ENCODE results near the gene UNC93A.

The UNC93A gene

GRCh38 chr6:167324111-167324510 lies 33.0 kb downstream of the UNC93A start:
- DNase-seq (ENCODE audit: low read depth, low spot score) = no peak
- TF ChIP-seq, protein P1, sequence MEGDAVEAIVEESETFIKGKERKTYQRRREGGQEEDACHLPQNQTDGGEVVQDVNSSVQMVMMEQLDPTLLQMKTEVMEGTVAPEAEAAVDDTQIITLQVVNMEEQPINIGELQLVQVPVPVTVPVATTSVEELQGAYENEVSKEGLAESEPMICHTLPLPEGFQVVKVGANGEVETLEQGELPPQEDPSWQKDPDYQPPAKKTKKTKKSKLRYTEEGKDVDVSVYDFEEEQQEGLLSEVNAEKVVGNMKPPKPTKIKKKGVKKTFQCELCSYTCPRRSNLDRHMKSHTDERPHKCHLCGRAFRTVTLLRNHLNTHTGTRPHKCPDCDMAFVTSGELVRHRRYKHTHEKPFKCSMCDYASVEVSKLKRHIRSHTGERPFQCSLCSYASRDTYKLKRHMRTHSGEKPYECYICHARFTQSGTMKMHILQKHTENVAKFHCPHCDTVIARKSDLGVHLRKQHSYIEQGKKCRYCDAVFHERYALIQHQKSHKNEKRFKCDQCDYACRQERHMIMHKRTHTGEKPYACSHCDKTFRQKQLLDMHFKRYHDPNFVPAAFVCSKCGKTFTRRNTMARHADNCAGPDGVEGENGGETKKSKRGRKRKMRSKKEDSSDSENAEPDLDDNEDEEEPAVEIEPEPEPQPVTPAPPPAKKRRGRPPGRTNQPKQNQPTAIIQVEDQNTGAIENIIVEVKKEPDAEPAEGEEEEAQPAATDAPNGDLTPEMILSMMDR (IDR thresholded peaks at IDR 0.05; ENCODE audit: low read depth, low read length) = no peak
- no peak overlapping the region for H3K4me3 ChIP-seq (ENCODE audit: low read depth, low read length)
- in situ Hi-C loops (cut with HindIII; ENCODE audit: low sequenced_read_pairs) = no loop called here

DNA sequence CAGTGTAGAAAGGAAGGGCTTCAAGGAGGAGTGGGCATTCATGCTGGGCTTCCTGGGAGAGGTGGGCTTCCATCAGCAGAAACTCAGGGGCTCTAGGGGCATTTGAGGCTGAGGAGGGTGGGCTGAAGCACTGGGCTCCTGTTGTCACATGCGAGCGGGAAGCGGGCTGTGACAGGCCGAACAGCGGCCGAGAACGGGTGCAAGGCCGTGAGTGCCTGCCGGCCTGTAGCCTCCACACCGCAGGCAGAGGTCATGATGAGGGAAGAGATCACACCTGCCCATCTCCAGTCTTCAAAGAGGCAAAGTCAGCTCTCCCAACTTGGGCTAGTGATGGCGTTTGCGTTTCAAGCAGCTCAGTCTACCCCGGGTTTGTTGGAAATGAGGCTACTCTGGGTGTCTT lies 34.7 kb downstream of the UNC93A start:
- DNase-seq (ENCODE audit: low read depth, low spot score) = no peak
- H3K4me3 ChIP-seq (ENCODE audit: low read depth, low read length) = no peak overlapping the region
- in situ Hi-C loops (cut with HindIII; ENCODE audit: low sequenced_read_pairs) = no loop called here
- TF ChIP-seq, protein P1 (IDR thresholded peaks at IDR 0.05; ENCODE audit: low read depth, low read length) = no peak

DNA sequence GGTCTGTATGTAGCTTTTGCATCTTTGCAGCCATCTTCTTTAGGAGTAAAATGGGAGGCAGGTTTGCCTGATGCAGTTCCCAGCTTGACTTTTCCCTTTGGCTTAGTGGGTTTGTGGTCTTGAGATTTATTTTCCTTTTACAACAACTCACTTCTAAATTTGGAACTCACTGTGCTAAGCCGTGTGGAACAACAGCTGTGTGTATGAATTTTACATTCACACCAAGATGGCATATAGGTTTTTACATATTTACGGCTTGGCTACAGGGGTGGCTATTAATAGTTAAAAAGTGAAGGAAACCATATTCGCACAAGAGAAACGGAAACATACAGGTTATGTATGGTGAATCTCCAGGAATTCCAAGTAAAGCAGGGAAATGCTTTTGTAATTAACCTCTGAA lies 36.3 kb downstream of the UNC93A start:
- TF ChIP-seq, protein P1 (IDR thresholded peaks at IDR 0.05; ENCODE audit: low read depth, low read length) = no peak
- in situ Hi-C loops (cut with HindIII; ENCODE audit: low sequenced_read_pairs) = no loop called here
- DNase-seq (ENCODE audit: low read depth, low spot score) = no peak
- H3K4me3 ChIP-seq (ENCODE audit: low read depth, low read length) = no peak overlapping the region

- in situ Hi-C loops (cut with HindIII; ENCODE audit: low sequenced_read_pairs) = no loop called here
- no peak for DNase-seq (ENCODE audit: low read depth, low spot score)
- TF ChIP-seq, protein P1 (IDR thresholded peaks at IDR 0.05; ENCODE audit: low read depth, low read length) = no peak
Measured at GRCh38 chr6:167328086-167328485, 37.0 kb downstream of the UNC93A start.

DNA sequence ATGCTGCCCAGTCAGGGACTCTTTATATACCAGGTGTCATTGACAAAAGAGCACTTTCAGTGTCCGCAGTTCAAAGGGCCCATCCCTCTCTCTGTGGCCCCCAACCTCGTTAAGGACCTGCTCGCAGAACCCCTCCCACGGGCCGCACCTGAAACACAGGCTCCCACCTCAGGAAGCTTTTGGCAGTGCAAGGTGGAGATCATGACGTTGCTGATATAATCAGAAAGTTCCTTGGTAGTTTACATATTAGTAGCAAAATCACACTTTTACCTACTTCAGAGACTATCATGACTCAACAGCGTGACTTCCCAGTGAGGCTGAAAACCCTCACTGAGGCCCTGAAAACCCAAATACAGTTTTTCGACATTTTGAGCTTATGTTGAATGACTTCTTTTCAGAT lies 37.9 kb downstream of the UNC93A start:
- no peak for DNase-seq (ENCODE audit: low read depth, low spot score)
- TF ChIP-seq, protein P1 (IDR thresholded peaks at IDR 0.05; ENCODE audit: low read depth, low read length) = no peak
- in situ Hi-C loops (cut with HindIII; ENCODE audit: low sequenced_read_pairs) = no loop called here
- no peak overlapping the region for H3K4me3 ChIP-seq (ENCODE audit: low read depth, low read length)

More at GRCh38 chr6:167328086-167328485, 37.0 kb downstream of the UNC93A start:
- H3K4me3 ChIP-seq (ENCODE audit: low read depth, low read length) = no peak overlapping the region

- TF ChIP-seq, protein P1 (IDR thresholded peaks at IDR 0.05; ENCODE audit: low read depth, low read length) = no peak
Measured at GRCh38 chr6:167330750-167331149, 39.6 kb downstream of the UNC93A start.

GRCh38 chr6:167331565-167331964 lies 40.5 kb downstream of the UNC93A start:
- DNase-seq (ENCODE audit: low read depth, low spot score) = no peak
- in situ Hi-C loops (cut with HindIII; ENCODE audit: low sequenced_read_pairs) = no loop called here
- TF ChIP-seq, protein P1 (IDR thresholded peaks at IDR 0.05; ENCODE audit: low read depth, low read length) = no peak
- no peak overlapping the region for H3K4me3 ChIP-seq (ENCODE audit: low read depth, low read length)

More at GRCh38 chr6:167330750-167331149, 39.6 kb downstream of the UNC93A start:
- H3K4me3 ChIP-seq (ENCODE audit: low read depth, low read length) = no peak overlapping the region
- in situ Hi-C loops (cut with HindIII; ENCODE audit: low sequenced_read_pairs) = no loop called here
- DNase-seq (ENCODE audit: low read depth, low spot score) = no peak
